HCT116 (cell line): ENCODE results near the gene RHBDL3.

Experiments
- JUND ChIP-seq: IDR thresholded peaks from 2 replicates; pipeline ENCODE4 v1.6.1; 2012
- TCF7L2 ChIP-seq: IDR thresholded peaks from 2 replicates; pipeline ENCODE4 v1.7.0; 2011; ENCODE audit warnings: borderline replicate concordance, inconsistent platforms; ENCODE audit not compliant: insufficient read depth, insufficient read length; ENCODE audit errors: extremely low read depth
- TF ChIP-seq, protein P1 (sequence below), 3 experiments: fragments of 200-600 bp in 1 of 3; sonication (generic) in 1 of 3; IDR thresholded peaks in 2 of 3; conservative IDR thresholded peaks in 1 of 3; 2 replicates each; pipeline ENCODE4 v1.5.1; 2012 to 2017; ENCODE audit warnings: low read depth in 2 of 3, low read length in 2 of 3, antibody characterized with exemption in 1 of 3, borderline replicate concordance in 1 of 3, control low read depth in 1 of 3, mild to moderate bottlenecking in 1 of 3, mixed read lengths in 1 of 3, mixed run types in 1 of 3, moderate library complexity in 1 of 3; ENCODE audit not compliant: insufficient read depth in 1 of 3

DNA sequence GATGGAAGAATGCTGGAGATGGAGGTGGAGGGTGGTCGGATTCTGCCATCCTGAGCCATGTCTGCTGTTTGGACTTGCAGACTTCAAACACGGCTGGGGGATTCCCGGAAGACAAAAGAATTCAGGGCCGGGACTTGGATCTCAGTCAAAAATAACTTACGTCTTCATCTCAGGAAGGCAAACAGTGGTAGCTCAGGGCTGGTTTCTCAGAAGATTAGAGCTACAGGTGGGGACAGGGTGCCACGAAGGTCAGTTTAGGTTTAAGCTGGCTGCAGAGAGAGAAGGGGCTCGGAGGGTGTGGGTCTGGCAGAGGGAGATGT lies 4.3 kb upstream of the RHBDL3 start:
- TF ChIP-seq, protein P1, sequence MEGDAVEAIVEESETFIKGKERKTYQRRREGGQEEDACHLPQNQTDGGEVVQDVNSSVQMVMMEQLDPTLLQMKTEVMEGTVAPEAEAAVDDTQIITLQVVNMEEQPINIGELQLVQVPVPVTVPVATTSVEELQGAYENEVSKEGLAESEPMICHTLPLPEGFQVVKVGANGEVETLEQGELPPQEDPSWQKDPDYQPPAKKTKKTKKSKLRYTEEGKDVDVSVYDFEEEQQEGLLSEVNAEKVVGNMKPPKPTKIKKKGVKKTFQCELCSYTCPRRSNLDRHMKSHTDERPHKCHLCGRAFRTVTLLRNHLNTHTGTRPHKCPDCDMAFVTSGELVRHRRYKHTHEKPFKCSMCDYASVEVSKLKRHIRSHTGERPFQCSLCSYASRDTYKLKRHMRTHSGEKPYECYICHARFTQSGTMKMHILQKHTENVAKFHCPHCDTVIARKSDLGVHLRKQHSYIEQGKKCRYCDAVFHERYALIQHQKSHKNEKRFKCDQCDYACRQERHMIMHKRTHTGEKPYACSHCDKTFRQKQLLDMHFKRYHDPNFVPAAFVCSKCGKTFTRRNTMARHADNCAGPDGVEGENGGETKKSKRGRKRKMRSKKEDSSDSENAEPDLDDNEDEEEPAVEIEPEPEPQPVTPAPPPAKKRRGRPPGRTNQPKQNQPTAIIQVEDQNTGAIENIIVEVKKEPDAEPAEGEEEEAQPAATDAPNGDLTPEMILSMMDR (IDR thresholded peaks at IDR 0.05 in 2 of 3, conservative IDR thresholded peaks at IDR 0.05 in 1 of 3; ENCODE audit: borderline replicate concordance in 1 of 3, insufficient read depth in 1 of 3, low read depth in 2 of 3, low read length in 2 of 3), result no peak
- TF ChIP-seq TCF7L2 (no peak), JUND (no peak)
